Activated CD4-positive, alpha-beta T cell treated with anti-CD3 and anti-CD28 coated beads, Interleukin-2, Interleukin-4, amounts not matched to agents 100 ng/mL and 50 ng/mL, durations not matched to agents 16 hours and 8 hours (primary cell): Measurements from ENCODE around the gene CADPS.
"Not testable (repeated sequence)": the region's sequence is repeated elsewhere in the genome, so short reads cannot be mapped to it uniquely, and the experiment has no call there.

Experiments used
- DNase-seq: peaks from one replicate; pipeline ENCODE4 v3.0.0-alpha.2; 2020; ENCODE audit warnings: low spot score

CADPS gene

DNA sequence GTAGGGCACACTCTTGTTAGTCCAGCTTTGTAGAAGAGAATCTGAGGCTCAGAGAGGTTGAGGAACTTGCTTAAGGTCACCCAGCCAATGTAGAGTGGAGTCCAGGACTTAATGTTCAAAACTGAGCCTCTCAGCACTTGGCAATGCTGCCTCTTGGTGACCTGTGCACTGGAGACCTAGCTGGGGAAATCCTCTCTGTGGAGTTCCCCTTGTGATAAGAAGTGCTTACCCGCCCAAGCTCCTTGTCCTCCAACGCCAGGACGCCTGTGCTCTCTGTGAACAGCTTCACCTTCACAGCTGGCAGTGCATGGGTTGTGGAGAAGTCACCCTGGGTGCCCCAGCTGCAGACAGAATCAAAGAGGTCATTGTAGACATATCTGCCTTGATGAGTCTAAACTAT lies 282.8 kb downstream of the CADPS start:
- no peak for DNase-seq

DNA sequence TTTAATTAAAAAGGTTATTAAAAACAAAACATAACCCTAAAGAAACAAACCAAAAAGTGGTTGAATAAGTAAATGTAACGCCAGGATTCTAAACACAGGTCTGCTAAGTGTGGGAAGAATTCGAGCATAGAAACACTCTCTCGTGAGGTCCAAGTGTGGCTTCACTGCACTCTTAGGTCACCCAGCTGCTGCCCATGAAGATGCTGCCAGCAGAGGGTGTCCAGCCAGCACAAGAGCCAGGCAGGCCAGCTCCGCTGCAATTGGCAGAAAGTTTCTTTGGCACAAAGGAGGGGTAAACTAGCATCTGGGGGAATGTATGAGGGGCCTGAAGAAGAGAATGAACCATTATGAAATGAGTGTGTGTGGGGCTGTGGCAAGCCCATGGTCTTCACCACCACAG lies 286.1 kb downstream of the CADPS start:
- no peak for DNase-seq

DNA sequence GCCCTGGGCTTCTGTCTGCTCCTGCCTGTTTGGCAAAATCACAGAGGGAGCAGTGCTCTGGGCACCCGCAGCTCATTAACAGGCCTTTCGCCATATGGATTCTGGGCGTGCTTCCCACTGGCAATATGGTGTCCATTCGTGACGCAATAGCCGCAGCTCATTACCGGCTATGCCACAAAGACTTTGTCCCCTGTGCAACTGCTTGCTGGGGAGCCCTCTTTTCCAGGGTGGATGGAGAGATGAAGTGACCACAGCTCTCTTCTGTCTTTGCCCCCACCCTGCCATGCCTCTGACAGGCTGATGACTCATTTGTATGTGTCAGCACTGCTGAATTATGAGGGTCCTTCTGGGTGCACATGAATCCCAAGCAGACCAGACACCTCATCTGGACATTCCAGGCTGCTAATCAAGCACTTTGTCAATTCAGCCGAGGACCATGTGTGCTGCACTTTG lies 287.6 kb downstream of the CADPS start:
- no peak for DNase-seq

DNA sequence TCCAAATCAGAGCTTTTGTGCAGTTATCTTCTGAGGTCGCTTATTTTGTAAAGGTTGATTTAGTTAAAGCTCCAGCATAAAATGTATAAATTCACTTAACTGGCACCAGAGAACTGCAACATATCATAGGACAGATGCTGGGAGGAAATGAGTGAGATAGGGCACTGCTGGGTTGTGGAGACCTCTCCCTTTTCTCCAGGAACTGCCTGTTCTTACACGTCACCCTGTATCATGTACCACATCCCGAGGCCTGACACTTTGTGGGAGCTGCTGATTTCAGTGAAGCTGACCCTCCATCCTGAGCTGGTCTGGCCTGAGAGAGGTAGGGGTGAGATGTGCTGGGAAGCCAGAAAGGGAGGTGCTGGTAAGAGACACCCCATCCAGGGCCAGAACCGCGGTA lies 288.0 kb downstream of the CADPS start:
- no peak for DNase-seq

DNA sequence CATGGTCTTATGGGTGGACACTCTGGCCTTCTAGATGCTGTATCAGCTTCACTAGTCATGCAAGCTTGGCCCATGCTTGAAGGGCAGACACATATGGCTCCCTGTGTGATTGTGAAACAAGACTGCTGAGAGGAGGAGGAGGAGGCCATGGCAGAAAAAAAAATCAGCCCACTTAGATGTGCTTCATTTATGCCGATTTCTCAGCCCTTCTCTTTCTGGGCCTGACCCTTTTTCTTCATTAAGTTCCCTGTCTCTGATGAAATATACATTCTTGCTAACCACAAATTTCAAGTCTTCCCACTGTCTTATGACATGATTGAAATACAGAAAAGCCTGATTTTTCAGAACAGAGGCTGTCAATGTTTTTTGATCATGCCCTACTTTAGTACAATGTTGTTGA lies 288.9 kb downstream of the CADPS start:
- no peak for DNase-seq

DNA sequence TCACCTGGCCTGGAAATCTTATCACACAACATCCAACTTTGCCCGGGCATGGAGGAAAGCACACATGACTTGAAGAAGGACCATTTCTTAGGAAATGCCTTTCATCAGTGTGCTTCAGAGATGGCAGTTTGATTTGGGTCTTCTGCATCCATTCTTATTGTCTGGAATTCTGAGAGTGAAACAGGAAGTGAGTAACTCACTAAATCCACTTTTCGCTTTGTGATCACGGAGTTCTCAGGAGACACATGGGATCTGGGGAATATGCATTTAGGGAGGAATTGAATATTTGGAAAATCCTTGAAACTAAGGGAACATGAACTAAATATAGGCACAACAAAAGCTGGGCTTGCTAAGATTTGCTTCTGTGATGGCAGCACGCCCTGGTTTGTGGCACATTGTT lies 289.4 kb downstream of the CADPS start:
- DNase-seq = no peak

DNA sequence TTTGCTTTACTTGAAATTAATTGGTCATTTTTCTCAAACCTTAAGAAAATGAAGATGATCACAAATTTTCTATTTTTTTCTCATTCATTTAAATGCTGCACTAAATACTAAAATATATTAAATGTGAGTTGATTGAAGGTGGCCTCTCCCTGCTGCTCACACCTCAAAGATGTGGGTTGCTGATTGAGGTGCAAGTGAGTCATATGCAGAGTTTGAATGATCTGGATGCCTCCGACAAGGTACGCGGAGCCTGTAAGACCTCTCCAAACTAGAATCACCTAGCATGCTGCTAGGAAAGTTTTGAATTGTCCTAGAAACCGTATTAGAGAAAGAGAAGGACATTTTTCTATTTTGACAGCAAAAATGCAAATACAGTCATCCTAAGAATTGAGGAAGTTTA lies 290.6 kb downstream of the CADPS start:
- DNase-seq = no peak

DNA sequence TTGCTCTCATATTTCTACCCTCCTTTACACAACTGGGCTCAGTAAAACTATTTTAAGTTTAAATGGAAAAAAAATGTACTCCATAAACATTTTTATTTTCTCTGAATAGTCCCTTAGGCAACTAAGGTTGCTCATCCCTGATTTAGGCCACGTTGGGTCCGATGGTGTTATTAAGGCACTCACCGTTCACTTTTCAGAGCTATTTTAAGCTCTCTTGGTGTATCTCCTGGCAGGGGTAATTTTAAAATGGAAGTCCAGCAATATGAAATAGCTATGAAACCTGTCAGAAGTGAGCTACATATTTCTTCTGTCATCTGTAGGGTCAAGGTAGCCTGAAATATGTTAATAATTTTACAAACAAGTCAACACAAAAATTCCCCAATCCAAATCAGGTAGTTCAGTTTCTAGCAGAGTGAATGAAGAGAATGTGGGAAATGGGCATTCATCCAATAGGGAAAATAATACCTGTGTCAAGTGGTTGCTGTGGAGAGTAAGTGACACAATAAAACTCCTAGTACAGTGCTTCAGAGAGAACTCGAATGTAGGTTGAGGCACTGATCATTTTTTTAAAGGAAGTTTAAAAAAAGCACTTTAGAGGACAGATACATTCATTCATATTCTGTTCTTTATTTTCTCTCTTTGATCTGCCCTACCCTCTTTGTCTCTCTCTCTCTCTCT lies 292.6 kb downstream of the CADPS start:
- DNase-seq = no peak

DNA sequence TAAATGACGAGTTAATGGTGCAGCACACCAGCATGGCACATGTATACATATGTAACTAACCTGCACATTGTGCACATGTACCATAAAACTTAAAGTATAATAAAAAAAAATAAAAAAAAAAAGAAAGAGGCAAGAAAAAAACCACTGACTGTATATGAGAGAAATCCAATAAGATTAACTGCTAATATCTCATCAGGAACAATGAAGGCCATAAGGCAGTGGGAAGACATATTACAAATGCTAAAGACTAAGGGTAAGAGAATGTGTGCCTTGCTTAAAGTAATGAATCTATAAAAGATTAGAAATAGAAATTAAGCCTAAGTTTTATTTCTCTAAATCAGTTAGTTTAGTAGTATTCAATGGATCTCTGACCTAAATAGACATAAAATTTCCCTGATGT lies 294.7 kb downstream of the CADPS start:
- not testable (repeated sequence) for DNase-seq

DNA sequence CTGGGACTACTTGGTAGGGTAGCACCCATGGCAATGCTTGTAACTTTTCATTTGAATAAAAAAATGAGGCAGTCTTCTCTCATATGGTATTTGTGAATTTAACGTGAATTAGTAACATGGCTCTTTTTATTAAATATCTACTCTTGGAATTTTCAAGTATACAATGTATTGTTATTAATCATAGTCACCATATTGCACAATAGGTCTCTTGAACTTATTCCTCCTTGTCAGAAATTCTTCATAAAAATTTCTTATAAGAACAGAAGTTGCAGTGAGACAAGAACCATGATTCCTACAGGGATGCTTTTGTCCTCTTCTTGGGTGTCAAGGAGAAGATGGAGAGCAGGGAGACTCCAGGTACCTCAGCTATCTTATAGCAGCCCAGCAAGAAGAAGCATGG lies 298.1 kb downstream of the CADPS start:
- no peak for DNase-seq

DNA sequence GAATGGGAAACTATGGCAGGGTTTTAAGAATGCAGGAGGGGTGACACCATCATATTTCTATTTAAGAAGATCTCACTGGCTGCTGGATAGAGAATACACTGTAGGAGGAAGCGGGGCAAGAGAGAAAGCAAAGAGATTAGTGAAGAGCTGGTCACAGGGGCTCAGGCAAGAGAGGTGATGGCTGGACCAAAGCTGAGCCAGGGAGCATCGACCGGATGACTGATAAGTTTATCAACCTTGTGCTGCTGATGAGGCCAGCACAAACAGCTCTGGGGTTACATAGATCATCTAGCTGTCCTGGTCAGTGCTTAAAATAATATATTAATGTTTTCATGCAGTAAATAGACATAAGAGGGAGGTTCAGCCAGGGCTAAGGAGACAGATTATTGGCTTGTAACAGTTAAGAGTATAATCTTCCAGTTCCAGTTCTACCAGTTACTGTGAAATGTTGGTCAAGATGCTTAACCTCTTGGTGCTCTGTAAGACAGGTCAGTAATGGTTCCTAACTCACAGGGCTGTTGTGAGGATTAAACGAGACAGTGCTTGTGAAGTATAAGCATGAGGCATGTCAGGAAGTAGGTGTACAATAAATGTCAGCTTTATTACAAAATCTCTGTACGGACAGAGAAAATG lies 300.8 kb downstream of the CADPS start:
- no peak for DNase-seq

DNA sequence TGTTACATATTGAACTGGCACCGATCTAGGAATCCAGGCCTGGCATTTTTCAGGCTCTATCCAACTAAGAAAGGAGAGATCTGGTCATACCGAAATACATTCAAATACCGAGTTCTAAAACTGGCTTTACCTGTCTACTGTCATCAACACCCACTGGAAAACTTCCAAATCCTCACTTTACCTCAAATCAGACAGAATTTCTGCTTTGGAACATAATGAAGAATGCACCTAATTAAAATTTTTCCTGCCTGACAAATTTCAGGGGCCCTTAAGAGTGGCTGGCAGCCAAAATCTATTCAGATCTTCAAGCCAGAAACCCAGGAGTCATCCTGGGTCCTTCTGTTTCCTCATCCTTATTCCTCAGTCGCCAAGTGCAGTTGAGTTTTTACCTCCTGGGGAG lies 303.3 kb downstream of the CADPS start:
- DNase-seq = no peak

DNA sequence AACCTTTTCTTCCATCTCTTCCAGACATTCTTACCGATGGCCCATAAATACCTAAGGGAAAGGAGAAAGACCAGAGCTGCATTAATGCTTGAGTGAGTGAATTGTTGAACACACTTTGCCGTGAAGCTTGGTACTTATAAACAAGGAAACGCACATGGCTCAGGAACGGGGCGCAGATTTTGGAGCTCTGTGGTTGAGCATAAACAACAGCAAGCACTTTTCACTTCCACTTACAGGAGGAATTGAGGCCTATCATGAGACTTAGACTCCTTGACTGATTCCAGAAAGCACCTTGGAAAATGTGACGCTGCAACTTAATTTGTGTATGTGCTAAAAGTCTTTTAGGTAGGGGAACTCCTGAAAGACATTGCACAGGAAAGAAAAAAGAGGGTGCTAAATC lies 304.3 kb downstream of the CADPS start:
- no peak for DNase-seq

DNA sequence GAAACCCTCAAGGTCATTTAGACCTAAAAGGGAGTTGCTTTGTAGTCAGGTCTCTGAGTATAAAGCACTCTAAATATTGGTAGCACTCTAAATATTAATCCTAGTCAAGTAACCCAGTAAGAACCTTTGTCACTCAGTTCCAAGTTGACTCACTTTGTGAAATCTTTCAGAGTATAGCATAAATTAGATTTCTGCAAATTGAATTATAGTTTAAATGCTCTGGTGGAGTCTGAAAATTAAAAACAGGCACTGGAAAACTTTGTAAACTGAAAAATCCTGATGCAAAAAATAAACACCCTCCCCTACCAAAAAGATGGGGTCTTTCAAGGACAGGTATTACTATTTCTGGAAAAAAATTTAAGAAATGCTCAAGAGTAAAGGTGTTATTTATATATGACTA lies 305.6 kb downstream of the CADPS start:
- no peak for DNase-seq

DNA sequence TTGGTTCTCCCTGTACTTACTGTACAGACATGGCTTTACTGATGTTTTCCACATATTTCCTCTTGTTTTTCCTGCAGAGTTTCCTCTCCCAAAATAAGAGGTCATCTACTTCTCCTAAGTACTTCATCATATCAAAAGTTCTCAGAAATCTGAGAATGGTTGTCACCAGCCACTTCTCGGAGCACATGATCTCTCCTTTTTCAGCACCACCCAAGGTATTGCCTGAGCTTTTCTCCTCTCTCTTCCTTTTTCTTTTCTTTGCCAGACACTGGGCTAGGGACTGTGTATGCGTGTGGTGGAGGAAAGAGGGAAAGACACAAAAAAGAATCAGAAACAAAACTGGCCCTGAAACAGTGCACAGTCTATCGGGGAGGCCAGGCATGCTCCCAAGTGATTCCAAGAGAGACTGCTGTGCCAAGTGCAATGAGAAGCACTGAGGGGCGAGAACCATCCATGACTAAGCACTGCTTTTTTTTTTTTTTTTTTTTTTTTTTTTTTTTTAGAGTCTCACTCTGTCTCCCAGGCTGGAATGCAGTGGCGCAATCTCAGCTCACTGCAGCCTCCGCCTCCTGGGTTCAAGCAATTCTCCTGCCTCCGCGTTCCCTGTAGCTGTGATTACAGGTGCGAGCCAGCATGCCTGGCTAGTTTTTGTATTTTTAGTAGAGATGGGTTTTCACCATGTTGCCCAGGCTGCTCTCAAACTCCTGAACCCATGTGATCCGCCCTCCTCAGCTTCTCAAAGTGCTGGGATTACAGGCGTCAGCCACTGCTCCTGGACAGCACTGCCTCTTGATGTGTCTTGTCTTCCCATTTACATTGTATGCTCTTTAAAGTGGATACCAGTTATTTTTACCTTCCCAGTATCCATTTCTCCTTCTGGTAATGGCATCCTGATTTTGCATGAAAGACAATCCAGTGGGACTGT lies 307.9 kb downstream of the CADPS start:
- DNase-seq = no peak

DNA sequence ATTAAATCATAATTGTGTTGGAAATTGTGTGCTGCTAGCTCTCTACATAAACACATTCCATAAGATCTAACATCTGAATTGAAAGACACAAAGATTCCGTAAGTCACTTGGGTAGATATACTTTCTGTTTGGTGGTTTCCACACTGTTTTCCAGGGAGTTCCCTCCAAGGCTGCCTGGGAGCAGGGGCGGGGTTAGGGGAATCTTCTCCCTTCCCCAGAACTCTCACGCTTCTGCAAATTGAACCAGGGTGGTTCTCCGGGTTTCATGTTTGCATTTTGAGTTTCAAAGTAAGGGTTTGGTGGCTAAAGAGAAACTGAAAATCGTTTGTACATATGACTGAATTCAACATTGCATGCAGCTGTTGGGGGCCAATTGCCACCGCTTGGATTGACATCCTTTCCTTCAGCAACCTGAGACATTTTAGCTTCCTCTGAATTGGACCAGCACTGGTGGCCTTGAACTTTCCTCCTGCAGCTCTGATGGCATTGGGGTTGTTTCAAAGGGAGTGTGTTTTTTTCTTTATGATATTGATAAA lies 309.1 kb downstream of the CADPS start:
- DNase-seq = no peak

DNA sequence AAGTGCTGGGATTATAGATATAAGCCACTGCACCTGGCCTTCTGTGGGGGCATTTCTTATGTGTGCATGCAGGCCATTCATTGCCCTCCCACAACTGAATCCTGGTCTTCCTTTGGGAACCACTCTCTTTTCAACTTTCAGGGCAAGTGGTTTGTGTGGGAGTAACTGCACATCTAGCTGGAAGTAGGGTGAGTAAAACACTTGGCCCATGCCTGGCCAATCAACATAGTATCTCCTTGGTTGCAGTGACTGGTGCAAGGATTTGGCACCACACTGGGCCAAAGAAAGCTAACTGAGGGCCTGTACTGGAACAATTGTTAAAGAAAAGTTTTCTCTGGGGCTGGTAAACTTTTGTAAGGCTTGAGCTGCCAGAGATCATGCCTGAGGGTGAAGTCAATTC lies 312.6 kb downstream of the CADPS start:
- DNase-seq = no peak

DNA sequence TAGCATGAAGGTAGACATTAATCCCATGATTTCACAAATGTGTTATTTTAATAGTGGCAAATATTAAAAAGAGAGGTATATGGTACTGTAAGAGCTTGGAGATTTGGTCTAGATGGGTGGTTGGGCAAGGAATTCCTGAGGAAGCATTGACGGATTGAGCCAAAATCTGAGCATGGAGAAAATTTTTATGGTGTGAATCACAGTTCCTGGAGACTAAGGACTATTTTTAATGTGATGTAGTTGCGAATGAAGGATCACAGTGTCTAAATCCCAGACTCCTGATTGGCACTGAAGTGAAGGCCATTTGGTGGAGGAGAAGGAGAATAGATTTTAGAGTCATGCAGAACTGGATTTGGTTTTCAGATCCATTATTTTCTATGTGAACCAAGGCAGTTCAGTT lies 313.2 kb downstream of the CADPS start:
- no peak for DNase-seq

DNA sequence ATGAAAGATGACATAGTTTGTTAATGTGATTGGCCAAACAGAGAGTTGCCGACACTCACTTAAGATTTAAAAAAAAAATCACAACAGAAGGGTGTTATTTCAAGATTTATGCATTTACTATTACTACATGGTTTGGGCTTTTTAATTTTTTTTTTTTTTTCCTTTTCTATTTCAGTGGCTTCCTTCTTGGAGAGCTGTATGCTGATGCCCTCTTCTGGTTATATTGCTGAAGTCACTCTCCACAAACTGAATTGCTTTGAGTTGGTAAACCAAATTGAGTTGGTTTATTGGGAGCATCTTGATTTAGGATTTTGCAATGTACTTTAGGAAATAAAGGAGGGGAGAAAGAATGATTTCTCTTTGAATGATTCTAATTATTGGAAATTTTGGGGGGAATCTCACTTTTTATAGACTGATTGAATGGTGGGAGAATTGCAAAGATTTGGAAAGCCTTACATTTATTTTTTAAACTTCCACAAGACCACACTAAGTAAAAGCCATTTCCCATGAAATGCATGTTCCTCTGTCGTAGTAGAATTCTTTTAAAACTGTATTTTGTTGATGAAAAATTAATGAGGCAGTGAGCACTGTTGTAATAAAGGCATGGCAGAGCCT lies 315.3 kb downstream of the CADPS start:
- DNase-seq = no peak

DNA sequence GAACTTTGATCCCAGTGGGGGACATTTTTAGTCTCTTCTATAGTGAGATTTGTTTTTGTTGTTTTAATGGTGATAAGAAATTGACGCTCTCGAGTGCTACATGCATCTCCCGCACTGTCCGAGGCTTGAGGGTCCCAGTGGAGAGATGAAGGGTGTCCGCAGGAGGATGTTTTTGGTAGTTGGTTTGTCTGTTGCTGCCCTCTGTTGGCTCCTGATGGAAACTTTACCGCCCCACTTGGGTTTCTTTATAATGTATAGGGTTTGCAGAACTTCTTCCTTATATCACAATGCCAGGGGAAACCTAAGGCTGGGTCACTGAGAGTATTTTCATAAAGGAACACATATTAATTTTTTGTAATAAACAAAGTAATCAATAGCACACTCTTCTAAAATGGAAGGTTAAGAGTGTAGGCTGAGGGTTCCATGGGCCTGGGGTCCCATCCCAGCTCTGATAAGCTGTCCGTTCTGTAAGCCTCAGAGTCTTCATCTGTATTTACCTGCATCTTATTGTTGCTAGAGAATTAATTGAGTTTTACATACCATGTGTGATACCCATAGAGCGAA lies 316.6 kb downstream of the CADPS start:
- no peak for DNase-seq

DNA sequence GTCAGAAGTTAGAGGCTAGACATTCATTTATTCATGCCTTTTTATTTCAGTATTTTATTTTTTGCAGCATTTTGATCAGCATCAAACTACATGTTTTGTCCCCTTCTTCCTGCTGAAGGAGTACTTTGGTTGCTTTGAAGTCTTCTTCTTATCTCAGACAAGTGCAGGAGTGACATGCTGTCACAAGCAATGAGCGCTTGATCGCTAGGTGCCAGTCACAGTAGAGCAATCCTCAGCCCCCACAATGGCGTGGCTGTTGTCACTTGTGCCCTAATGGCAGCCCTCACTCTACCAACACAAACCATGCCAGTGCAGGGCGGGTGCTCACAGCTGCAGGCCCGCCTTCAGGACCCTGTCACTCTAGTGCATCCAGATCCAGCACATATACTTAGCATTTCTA lies 317.2 kb downstream of the CADPS start:
- no peak for DNase-seq

DNA sequence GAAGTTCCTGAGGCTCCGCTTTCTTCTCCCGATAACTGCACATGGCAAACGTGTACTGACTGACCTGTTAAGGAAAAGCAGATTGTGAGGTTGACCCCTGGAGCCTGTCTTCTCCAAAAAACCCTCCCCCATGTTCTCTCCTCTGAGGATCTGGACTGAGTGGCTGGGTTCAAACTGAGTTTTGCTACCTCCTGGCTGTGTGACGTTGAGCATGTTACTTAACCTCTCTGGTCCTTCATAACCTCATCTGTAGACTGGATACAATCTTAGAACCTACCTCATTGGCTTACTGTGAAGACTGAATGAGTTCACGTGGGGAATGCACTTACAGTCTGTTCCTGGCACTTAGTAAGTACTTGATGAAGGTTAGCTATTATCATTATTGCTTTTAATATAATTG lies 317.8 kb downstream of the CADPS start:
- DNase-seq = no peak
